Progenitor cell of endocrine pancreas (in vitro differentiated cells): ENCODE results near the gene KCNE2. TPM values are rescaled to one million over a fixed set of nuclear protein-coding genes. Genes with fewer than 3 reads are reported as not detected.

Experiments
- DNase-seq: peaks from one replicate; pipeline ENCODE4 v3.0.0; 2021; ENCODE audit warnings: low spot score; ENCODE audit not compliant: unreplicated experiment
- H3K27ac Mint-ChIP-seq: 2 replicates; pipeline ENCODE4 v1.8.0; 2021; ENCODE audit warnings: mild to moderate bottlenecking, moderate library complexity, mixed read lengths
- H3K27me3 Mint-ChIP-seq: 2 replicates; pipeline ENCODE4 v1.8.0; 2021; ENCODE audit warnings: mixed read lengths
- H3K36me3 Mint-ChIP-seq: 2 replicates; pipeline ENCODE4 v1.8.0; 2022; ENCODE audit warnings: mixed read lengths; ENCODE audit not compliant: insufficient read depth
- H3K4me1 Mint-ChIP-seq: 2 replicates; pipeline ENCODE4 v1.8.0; 2021; ENCODE audit warnings: low read depth, mixed read lengths
- H3K4me3 Mint-ChIP-seq: 2 replicates; pipeline ENCODE4 v1.8.0; 2021; ENCODE audit warnings: low read depth, mild to moderate bottlenecking, moderate library complexity, mixed read lengths
- H3K9me3 Mint-ChIP-seq: 2 replicates; pipeline ENCODE4 v1.8.0; 2021; ENCODE audit warnings: low read depth, mixed read lengths
- total RNA-seq: library from RNA; stranded (reverse); gene quantifications from 2 replicates; pipeline ENCODE4 v1.2.1, GENCODE V29; 2021
- TF ChIP-seq, protein P1 (sequence below): fragments of 200-600 bp; sonication (generic); IDR thresholded peaks from one replicate; pipeline ENCODE4 v1.5.0; 2021; ENCODE audit warnings: antibody characterized with exemption, mild to moderate bottlenecking; ENCODE audit not compliant: unreplicated experiment

KCNE2 gene
- total RNA-seq, 1 donor from 2014 or later = 0.55 TPM

DNA sequence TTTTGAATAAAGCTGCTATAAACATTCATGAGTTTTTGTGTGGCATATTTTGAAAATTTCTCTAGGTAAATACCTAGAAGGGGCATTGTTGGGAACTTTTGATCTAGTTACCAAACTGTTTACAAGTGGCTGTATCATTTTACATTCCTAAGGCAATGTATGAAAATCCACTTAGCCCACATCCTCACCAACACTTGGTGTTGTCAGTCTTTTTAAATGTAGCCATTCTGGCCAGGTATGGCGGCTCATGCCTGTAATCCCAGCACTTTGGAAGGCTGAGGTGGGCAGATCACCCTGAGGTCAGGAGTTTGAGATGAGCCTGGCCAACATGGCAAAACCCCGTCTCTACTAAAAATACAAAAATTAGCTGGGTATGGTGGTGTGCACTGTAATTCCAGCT, 5.9 kb upstream of the KCNE2 start:
- Mint-ChIP-seq H3K4me1 (peaks cover 2% of the 10 kb centered on the region), H3K27ac (no peak overlapping the region)

GRCh38 chr21:34358866-34359265, 4.9 kb upstream of the KCNE2 start:
- Mint-ChIP-seq H3K9me3 (peaks cover 5% of the 10 kb centered on the region), H3K4me3 (no peak overlapping the region), H3K36me3 (peaks cover 2% of the 10 kb centered on the region)

More for the DNA sequence above, 5.9 kb upstream of the KCNE2 start:
- TF ChIP-seq, protein P1, sequence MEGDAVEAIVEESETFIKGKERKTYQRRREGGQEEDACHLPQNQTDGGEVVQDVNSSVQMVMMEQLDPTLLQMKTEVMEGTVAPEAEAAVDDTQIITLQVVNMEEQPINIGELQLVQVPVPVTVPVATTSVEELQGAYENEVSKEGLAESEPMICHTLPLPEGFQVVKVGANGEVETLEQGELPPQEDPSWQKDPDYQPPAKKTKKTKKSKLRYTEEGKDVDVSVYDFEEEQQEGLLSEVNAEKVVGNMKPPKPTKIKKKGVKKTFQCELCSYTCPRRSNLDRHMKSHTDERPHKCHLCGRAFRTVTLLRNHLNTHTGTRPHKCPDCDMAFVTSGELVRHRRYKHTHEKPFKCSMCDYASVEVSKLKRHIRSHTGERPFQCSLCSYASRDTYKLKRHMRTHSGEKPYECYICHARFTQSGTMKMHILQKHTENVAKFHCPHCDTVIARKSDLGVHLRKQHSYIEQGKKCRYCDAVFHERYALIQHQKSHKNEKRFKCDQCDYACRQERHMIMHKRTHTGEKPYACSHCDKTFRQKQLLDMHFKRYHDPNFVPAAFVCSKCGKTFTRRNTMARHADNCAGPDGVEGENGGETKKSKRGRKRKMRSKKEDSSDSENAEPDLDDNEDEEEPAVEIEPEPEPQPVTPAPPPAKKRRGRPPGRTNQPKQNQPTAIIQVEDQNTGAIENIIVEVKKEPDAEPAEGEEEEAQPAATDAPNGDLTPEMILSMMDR = no peak
- Mint-ChIP-seq H3K9me3 (peaks cover 5% of the 10 kb centered on the region), H3K4me3 (no peak overlapping the region), H3K36me3 (peaks cover 2% of the 10 kb centered on the region), H3K27me3 (peaks cover 13% of the 10 kb centered on the region)
- DNase-seq = no peak

GRCh38 chr21:34360488-34361241, 3.1 kb upstream of the KCNE2 start:
- TF ChIP-seq, protein P1 = no peak
- DNase-seq = no peak
- H3K9me3 Mint-ChIP-seq = peaks cover 5% of the 10 kb centered on the region
- H3K27ac Mint-ChIP-seq = no peak overlapping the region
- H3K4me3 Mint-ChIP-seq = no peak overlapping the region
- peaks cover 2% of the 10 kb centered on the region for H3K36me3 Mint-ChIP-seq
- peaks cover 6% of the 10 kb centered on the region for H3K27me3 Mint-ChIP-seq
- H3K4me1 Mint-ChIP-seq = peaks cover 3% of the 10 kb centered on the region

More at GRCh38 chr21:34358866-34359265, 4.9 kb upstream of the KCNE2 start:
- H3K27me3 Mint-ChIP-seq = peaks cover 11% of the 10 kb centered on the region
- H3K4me1 Mint-ChIP-seq = peaks cover 2% of the 10 kb centered on the region
- DNase-seq = no peak
- no peak overlapping the region for H3K27ac Mint-ChIP-seq
- TF ChIP-seq, protein P1 = no peak

GRCh38 chr21:34362136-34362444, 1.7 kb upstream of the KCNE2 start:
- DNase-seq = no peak
- Mint-ChIP-seq H3K9me3 (peaks cover 5% of the 10 kb centered on the region), H3K27ac (no peak overlapping the region), H3K4me3 (no peak overlapping the region), H3K36me3 (peaks cover 2% of the 10 kb centered on the region), H3K4me1 (peaks cover 9% of the 10 kb centered on the region), H3K27me3 (peaks cover 4% of the 10 kb centered on the region)
- TF ChIP-seq, protein P1 = no peak

DNA sequence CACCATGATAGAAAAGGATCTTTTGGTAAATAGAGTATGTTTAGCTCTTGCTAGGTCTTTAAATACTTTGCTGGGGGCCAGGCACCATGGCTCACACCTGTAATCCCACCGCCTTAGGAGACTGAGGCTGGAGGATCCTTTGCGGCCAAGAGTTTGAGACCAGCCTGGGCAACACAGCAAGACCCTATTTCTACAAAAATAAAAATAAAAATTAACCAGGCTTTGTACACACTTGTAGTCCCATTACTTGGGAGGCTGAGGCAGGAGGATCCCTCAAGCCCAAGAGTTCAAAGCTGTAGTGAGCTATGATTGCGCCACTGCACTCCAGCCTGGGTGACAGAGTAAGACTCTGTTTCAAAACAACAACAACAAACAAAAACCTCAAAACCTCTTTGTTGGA, 1.1 kb upstream of the KCNE2 start:
- Mint-ChIP-seq H3K27ac (no peak overlapping the region), H3K27me3 (peaks cover 4% of the 10 kb centered on the region), H3K36me3 (peaks cover 2% of the 10 kb centered on the region), H3K4me1 (peaks cover 12% of the 10 kb centered on the region), H3K9me3 (peaks cover 5% of the 10 kb centered on the region), H3K4me3 (no peak overlapping the region)
- TF ChIP-seq, protein P1 = no peak
- DNase-seq = no peak
